ENCODE results near the gene UTP25.

UTP25 gene

GRCh38 chr1:209800984-209801834 lies 26.6 kb upstream of the UTP25 start:
- Mint-ChIP-seq H3K27ac (no peak overlapping the region), H3K4me3 (no peak overlapping the region), H3K9me3 (ENCODE audit: low read depth) (no peaks in the 10 kb centered on the region), H3K27me3 (peaks cover 4% of the 10 kb centered on the region), H3K36me3 (no peaks in the 10 kb centered on the region), H3K4me1 (ENCODE audit: low read depth) (peaks cover 8% of the 10 kb centered on the region)

GRCh38 chr1:209802117-209802779 lies 25.5 kb upstream of the UTP25 start:
- peaks cover 4% of the 10 kb centered on the region for H3K27me3 Mint-ChIP-seq
- H3K27ac Mint-ChIP-seq = no peak overlapping the region
- H3K36me3 Mint-ChIP-seq = no peaks in the 10 kb centered on the region
- peaks cover 10% of the 10 kb centered on the region for H3K4me1 Mint-ChIP-seq (ENCODE audit: low read depth)
- no peaks in the 10 kb centered on the region for H3K9me3 Mint-ChIP-seq (ENCODE audit: low read depth)
- H3K4me3 Mint-ChIP-seq = no peak overlapping the region

- Mint-ChIP-seq H3K4me1 (ENCODE audit: low read depth) (peaks cover 10% of the 10 kb centered on the region), H3K36me3 (no peaks in the 10 kb centered on the region), H3K4me3 (no peak overlapping the region), H3K27me3 (peaks cover 4% of the 10 kb centered on the region), H3K9me3 (ENCODE audit: low read depth) (no peaks in the 10 kb centered on the region), H3K27ac (no peak overlapping the region)
Measured at GRCh38 chr1:209802780-209803152, 25.0 kb upstream of the UTP25 start.

GRCh38 chr1:209803568-209803967 lies 24.2 kb upstream of the UTP25 start:
- Mint-ChIP-seq H3K9me3 (ENCODE audit: low read depth) (no peaks in the 10 kb centered on the region), H3K27ac (no peak overlapping the region), H3K4me3 (no peak overlapping the region), H3K4me1 (ENCODE audit: low read depth) (peaks cover 10% of the 10 kb centered on the region), H3K36me3 (no peaks in the 10 kb centered on the region), H3K27me3 (peaks cover 4% of the 10 kb centered on the region)

- peaks cover 4% of the 10 kb centered on the region for H3K27me3 Mint-ChIP-seq
- no peaks in the 10 kb centered on the region for H3K9me3 Mint-ChIP-seq (ENCODE audit: low read depth)
- H3K27ac Mint-ChIP-seq = no peak overlapping the region
- H3K4me3 Mint-ChIP-seq = peak overlapping the region; percentile 85
- peaks cover 10% of the 10 kb centered on the region for H3K4me1 Mint-ChIP-seq (ENCODE audit: low read depth)
- no peaks in the 10 kb centered on the region for H3K36me3 Mint-ChIP-seq
Measured at GRCh38 chr1:209805341-209805781, 22.4 kb upstream of the UTP25 start.

- peaks cover 4% of the 10 kb centered on the region for H3K27me3 Mint-ChIP-seq
- H3K36me3 Mint-ChIP-seq = no peaks in the 10 kb centered on the region
- peak within 1 kb of the TSS; percentile 41 for H3K27ac Mint-ChIP-seq
- peak within 1 kb of the TSS; percentile 85 for H3K4me3 Mint-ChIP-seq
- H3K9me3 Mint-ChIP-seq (ENCODE audit: low read depth) = no peaks in the 10 kb centered on the region
- peaks cover 10% of the 10 kb centered on the region for H3K4me1 Mint-ChIP-seq (ENCODE audit: low read depth)
Measured at GRCh38 chr1:209805875-209806760, 21.7 kb upstream of the UTP25 start, which contains the start of gene IRF6. Gene IRF6, minus strand, starts transcription at chr1:209806142. Its CDS starts 4,729 bp downstream, at chr1:209801413.

GRCh38 chr1:209807509-209807908 lies 20.3 kb upstream of the UTP25 start:
- no peak overlapping the region for H3K4me3 Mint-ChIP-seq
- no peak overlapping the region for H3K27ac Mint-ChIP-seq
- H3K9me3 Mint-ChIP-seq (ENCODE audit: low read depth) = no peaks in the 10 kb centered on the region
- no peaks in the 10 kb centered on the region for H3K36me3 Mint-ChIP-seq
- peaks cover 10% of the 10 kb centered on the region for H3K4me1 Mint-ChIP-seq (ENCODE audit: low read depth)
- no peaks in the 10 kb centered on the region for H3K27me3 Mint-ChIP-seq

GRCh38 chr1:209808059-209808581 lies 19.7 kb upstream of the UTP25 start:
- Mint-ChIP-seq H3K27me3 (no peaks in the 10 kb centered on the region), H3K36me3 (no peaks in the 10 kb centered on the region), H3K9me3 (ENCODE audit: low read depth) (no peaks in the 10 kb centered on the region), H3K4me1 (ENCODE audit: low read depth) (peaks cover 10% of the 10 kb centered on the region), H3K27ac (no peak overlapping the region), H3K4me3 (no peak overlapping the region)

- no peak overlapping the region for H3K4me3 Mint-ChIP-seq
- H3K27ac Mint-ChIP-seq = peak overlapping the region; percentile 18
- H3K36me3 Mint-ChIP-seq = no peaks in the 10 kb centered on the region
- no peaks in the 10 kb centered on the region for H3K27me3 Mint-ChIP-seq
- H3K4me1 Mint-ChIP-seq (ENCODE audit: low read depth) = peaks cover 10% of the 10 kb centered on the region
- no peaks in the 10 kb centered on the region for H3K9me3 Mint-ChIP-seq (ENCODE audit: low read depth)
Measured at GRCh38 chr1:209809611-209810010, 18.2 kb upstream of the UTP25 start.

- Mint-ChIP-seq H3K36me3 (no peaks in the 10 kb centered on the region), H3K4me1 (ENCODE audit: low read depth) (peaks cover 13% of the 10 kb centered on the region), H3K27ac (no peak overlapping the region), H3K4me3 (no peak overlapping the region), H3K9me3 (ENCODE audit: low read depth) (no peaks in the 10 kb centered on the region), H3K27me3 (no peaks in the 10 kb centered on the region)
Measured at GRCh38 chr1:209810783-209811182, 17.0 kb upstream of the UTP25 start.

- Mint-ChIP-seq H3K36me3 (peaks cover 3% of the 10 kb centered on the region), H3K27me3 (peaks cover 3% of the 10 kb centered on the region), H3K9me3 (ENCODE audit: low read depth) (no peaks in the 10 kb centered on the region)
Measured at GRCh38 chr1:209813902-209814301, 13.9 kb upstream of the UTP25 start.

GRCh38 chr1:209815490-209815889 lies 12.3 kb upstream of the UTP25 start:
- Mint-ChIP-seq H3K27ac (peak overlapping the region; percentile 50), H3K27me3 (peaks cover 3% of the 10 kb centered on the region), H3K4me1 (ENCODE audit: low read depth) (peaks cover 10% of the 10 kb centered on the region), H3K4me3 (no peak overlapping the region), H3K9me3 (ENCODE audit: low read depth) (no peaks in the 10 kb centered on the region), H3K36me3 (peaks cover 3% of the 10 kb centered on the region)

More at GRCh38 chr1:209813902-209814301, 13.9 kb upstream of the UTP25 start:
- H3K27ac Mint-ChIP-seq = no peak overlapping the region
- no peak overlapping the region for H3K4me3 Mint-ChIP-seq
- peaks cover 10% of the 10 kb centered on the region for H3K4me1 Mint-ChIP-seq (ENCODE audit: low read depth)

- peaks cover 7% of the 10 kb centered on the region for H3K27me3 Mint-ChIP-seq
- no peaks in the 10 kb centered on the region for H3K9me3 Mint-ChIP-seq (ENCODE audit: low read depth)
- peaks cover 10% of the 10 kb centered on the region for H3K4me1 Mint-ChIP-seq (ENCODE audit: low read depth)
- H3K4me3 Mint-ChIP-seq = no peak overlapping the region
- peak overlapping the region; percentile 50 for H3K27ac Mint-ChIP-seq
- peaks cover 3% of the 10 kb centered on the region for H3K36me3 Mint-ChIP-seq
Measured at GRCh38 chr1:209815931-209816341, 11.8 kb upstream of the UTP25 start.

GRCh38 chr1:209816923-209817322 lies 10.8 kb upstream of the UTP25 start:
- peaks cover 10% of the 10 kb centered on the region for H3K4me1 Mint-ChIP-seq (ENCODE audit: low read depth)
- no peak overlapping the region for H3K4me3 Mint-ChIP-seq
- no peaks in the 10 kb centered on the region for H3K9me3 Mint-ChIP-seq (ENCODE audit: low read depth)
- H3K36me3 Mint-ChIP-seq = peaks cover 3% of the 10 kb centered on the region
- H3K27me3 Mint-ChIP-seq = peaks cover 13% of the 10 kb centered on the region
- no peak overlapping the region for H3K27ac Mint-ChIP-seq

All from activated naive CD8-positive, alpha-beta T cell (primary cell).